Effector memory CD4-positive, alpha-beta T cell (primary cell): ENCODE measurements around the gene XPR1.

Experiments used
- DNase-seq, 3 donors: peaks; one replicate each; pipeline ENCODE4 v3.0.0-alpha.2; 2020
- H3K27ac ChIP-seq: 2 replicates; pipeline ENCODE4 v1.7.0; 2013; ENCODE audit warnings: mild to moderate bottlenecking, low read length, moderate library complexity; ENCODE audit not compliant: insufficient read depth, poor library complexity, severe bottlenecking
- H3K27me3 ChIP-seq: replicated peaks from 2 replicates; pipeline ENCODE4 v1.7.0; 2013; ENCODE audit warnings: mild to moderate bottlenecking, low read length; ENCODE audit not compliant: insufficient read depth, control insufficient read depth, poor library complexity, severe bottlenecking
- H3K36me3 ChIP-seq: 2 replicates; pipeline ENCODE4 v1.7.0; 2013; ENCODE audit warnings: mild to moderate bottlenecking, low read length, moderate library complexity; ENCODE audit not compliant: control insufficient read depth, insufficient read depth
- H3K4me1 ChIP-seq: 2 replicates; pipeline ENCODE4 v1.7.0; 2013; ENCODE audit warnings: low read length, mild to moderate bottlenecking; ENCODE audit not compliant: control insufficient read depth, insufficient read depth, poor library complexity, severe bottlenecking
- H3K4me3 ChIP-seq: 2 replicates; pipeline ENCODE4 v1.7.0; 2013; ENCODE audit warnings: low read length, low read depth, mild to moderate bottlenecking; ENCODE audit not compliant: insufficient read depth, poor library complexity, severe bottlenecking
- H3K9me3 ChIP-seq: 2 replicates; pipeline ENCODE4 v1.7.0; 2013; ENCODE audit warnings: mild to moderate bottlenecking, low read length, moderate library complexity; ENCODE audit not compliant: control insufficient read depth

The XPR1 gene

DNA sequence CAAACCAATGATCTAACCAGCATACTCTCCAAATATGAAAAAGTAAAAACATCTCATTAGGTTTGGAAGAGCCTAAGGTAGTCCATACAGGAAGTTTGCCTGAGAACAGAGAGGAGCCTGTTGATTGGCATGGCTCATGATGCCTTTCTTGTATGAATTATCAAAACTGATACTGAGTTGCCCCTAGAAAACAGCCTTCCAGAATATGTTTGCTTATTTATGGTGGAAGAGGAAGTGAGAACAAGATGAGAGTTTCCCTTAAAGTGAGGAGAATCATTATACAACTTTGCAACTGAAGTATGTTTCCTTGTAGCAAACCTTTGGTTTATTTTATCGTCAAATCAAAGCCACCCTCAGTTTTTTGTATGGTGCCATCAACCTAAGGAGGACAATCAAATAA lies 257.0 kb downstream of the XPR1 start:
- no peaks in the 10 kb centered on the region for H3K27me3 ChIP-seq
- DNase-seq = no peak
- H3K36me3 ChIP-seq = no peaks in the 10 kb centered on the region
- no peak overlapping the region for H3K27ac ChIP-seq
- H3K4me1 ChIP-seq = no peaks in the 10 kb centered on the region
- H3K4me3 ChIP-seq = no peak overlapping the region
- no peaks in the 10 kb centered on the region for H3K9me3 ChIP-seq

DNA sequence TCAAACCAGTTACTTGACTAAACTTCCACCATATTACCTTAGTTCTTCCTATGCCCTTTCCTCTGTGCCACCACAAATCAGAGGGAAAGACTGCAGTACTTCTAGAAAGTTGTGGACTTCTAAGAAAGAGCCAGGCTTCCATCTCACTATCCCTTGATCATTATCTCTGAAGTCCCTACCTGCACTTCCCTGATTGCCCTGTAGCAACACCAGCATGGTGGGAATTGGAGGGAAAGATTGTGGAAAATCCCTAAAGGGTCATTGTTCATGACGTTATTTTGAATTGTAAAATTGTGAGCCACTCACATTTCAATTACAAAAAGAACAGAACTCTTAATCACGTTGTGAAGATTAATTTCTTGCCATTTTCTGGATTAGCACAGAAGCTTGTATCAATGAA lies 257.5 kb downstream of the XPR1 start:
- H3K27me3 ChIP-seq = no peaks in the 10 kb centered on the region

DNA sequence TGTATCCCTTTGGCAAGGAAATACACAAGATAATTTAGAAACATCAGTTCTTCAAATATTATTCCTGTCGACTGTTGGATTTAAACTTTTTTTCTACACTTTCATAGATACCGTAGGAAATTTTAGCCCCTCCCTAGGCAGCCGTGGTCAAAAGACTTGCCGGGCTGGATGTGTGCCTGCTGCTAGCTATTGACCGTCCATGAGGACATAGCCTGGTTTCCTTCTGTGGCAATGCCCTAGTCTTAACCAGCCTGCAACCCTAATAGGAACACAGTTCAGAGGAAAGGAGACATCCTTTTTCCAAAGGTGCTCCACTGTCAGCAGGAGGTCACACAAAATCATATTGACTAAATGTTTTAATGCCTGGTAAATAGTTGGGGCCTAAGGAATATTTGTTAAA lies 260.4 kb downstream of the XPR1 start:
- DNase-seq = no peak
- Histone ChIP-seq H3K4me3 (no peak overlapping the region), H3K27ac (no peak overlapping the region), H3K9me3 (no peaks in the 10 kb centered on the region), H3K4me1 (no peaks in the 10 kb centered on the region), H3K36me3 (no peaks in the 10 kb centered on the region), H3K27me3 (no peaks in the 10 kb centered on the region)

More for the DNA sequence above, 257.5 kb downstream of the XPR1 start:
- H3K9me3 ChIP-seq = no peaks in the 10 kb centered on the region
- no peak for DNase-seq
- H3K27ac ChIP-seq = no peak overlapping the region
- H3K36me3 ChIP-seq = no peaks in the 10 kb centered on the region
- no peak overlapping the region for H3K4me3 ChIP-seq
- no peaks in the 10 kb centered on the region for H3K4me1 ChIP-seq

DNA sequence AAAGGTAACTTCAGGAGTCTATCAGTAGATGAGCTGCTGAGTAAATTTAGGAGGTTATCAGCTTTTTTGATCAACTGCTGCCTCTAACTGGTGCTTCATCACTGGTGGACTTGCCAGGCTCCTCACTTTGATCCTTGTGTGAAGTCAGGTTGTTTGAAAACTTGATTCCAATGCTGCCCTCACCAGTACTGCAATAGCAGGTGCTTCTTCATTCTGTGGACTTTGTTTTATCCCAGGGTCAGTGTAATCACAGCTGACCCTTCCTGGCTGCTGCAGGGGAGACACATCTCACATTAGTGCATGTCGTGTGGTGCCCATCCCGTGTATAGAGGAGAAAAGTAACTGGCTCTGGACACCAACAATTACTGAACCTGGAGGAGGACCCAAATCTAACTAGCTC lies 260.9 kb downstream of the XPR1 start:
- H3K9me3 ChIP-seq = no peaks in the 10 kb centered on the region
- no peak overlapping the region for H3K27ac ChIP-seq
- no peak overlapping the region for H3K4me3 ChIP-seq
- H3K27me3 ChIP-seq = no peaks in the 10 kb centered on the region
- no peaks in the 10 kb centered on the region for H3K36me3 ChIP-seq
- no peak for DNase-seq
- no peaks in the 10 kb centered on the region for H3K4me1 ChIP-seq

DNA sequence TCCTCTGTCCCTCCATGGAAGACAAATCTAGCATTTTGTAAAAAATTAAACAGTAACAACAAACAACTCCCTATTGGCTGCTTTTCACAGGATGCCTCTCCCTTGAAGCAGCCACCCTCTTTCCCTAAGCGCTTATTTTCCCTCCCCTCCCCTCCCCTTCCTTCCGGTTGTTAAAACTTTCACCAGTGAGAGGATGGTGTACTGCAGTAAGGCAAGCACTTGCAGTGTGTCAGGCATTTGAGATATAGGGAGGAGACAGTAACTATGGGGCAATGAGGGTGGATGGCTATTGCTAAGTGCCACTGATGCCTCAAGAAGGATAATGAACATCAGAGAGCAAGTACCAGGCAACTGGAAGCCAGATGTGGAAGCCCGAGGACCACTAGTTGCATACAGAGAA lies 261.8 kb downstream of the XPR1 start:
- no peaks in the 10 kb centered on the region for H3K9me3 ChIP-seq
- no peak overlapping the region for H3K27ac ChIP-seq
- H3K27me3 ChIP-seq = no peaks in the 10 kb centered on the region
- H3K4me3 ChIP-seq = no peak overlapping the region
- H3K36me3 ChIP-seq = no peaks in the 10 kb centered on the region
- DNase-seq = no peak
- H3K4me1 ChIP-seq = no peaks in the 10 kb centered on the region

DNA sequence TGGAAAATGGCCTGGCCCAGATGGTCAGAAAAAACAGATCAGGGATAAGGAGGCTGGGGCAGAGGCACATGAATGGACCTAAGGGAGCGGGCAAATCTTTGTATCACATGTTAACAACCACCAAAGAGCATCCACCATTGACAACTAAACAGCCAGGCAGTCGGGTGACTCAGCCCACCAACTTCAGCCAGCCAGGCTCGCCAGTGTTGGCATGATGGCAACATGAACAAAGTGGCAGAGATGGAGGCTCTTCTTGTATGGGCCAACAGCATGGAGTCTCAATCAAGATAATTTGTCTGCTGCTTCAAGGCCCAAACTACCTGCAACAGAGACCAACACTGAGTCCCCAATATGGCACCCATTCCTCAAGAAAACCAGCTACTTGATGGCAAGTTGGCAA lies 264.3 kb downstream of the XPR1 start:
- Histone ChIP-seq H3K36me3 (no peaks in the 10 kb centered on the region), H3K27me3 (no peaks in the 10 kb centered on the region), H3K27ac (no peak overlapping the region), H3K4me1 (no peaks in the 10 kb centered on the region), H3K9me3 (no peaks in the 10 kb centered on the region), H3K4me3 (no peak overlapping the region)
- DNase-seq = no peak

DNA sequence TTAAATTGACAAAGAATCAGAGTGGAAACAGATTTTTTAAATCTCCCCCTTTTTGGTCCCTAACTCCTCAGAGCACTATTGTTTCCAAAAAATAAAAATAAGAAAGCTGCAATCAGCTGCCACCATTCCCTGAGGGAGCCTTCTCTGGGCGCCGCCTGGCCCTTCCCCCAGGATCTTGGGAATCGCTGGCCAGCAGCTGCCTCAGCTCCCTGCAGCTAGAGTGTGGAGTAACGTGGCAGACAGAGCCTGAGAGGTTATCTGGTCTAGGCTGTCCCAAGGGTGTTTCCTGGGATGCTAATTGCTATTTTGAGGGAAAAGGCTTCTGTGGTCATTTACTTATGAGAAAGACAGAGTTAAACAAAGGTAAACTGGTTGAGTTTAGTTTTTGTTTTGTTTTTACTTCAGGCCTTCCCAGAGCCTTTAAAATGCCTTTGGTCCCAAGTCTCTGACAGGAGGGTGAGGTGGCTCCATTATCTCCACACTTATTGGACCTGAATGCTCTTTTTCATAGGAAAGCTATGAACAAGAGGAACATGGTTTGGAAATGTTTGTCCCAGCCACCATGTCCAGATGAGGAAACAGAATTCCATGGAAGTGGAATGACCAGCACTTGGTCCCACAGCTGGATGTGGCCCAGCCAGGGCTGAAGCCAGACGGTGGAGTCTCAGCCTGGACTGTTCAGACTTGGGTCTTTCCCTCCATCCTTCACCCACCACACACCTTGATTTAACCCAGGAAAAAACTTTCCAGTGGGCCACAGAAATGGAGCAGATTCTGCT lies 266.8 kb downstream of the XPR1 start:
- Histone ChIP-seq H3K4me1 (no peaks in the 10 kb centered on the region), H3K27ac (no peak overlapping the region), H3K27me3 (no peaks in the 10 kb centered on the region), H3K4me3 (no peak overlapping the region), H3K9me3 (no peaks in the 10 kb centered on the region), H3K36me3 (no peaks in the 10 kb centered on the region)
- no peak for DNase-seq

DNA sequence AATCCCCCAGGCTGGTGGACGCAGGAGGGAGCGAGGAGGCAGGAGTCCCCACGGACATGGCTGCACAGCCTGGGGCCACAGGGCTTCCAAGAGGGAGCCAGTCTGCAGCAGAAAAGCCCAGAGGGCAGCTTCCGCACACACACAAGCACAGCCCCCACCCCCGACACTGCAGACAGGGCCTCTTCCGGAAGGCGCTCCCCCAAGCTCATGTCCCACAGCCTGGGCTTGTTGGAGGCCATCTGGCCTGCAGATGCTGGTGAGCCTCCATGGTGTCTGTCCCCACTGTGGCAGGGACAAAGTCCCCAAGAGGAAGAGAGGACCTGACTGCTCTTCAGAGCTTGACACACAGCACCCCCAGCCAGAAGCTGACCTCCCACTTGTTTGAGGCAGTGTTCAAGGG lies 267.4 kb downstream of the XPR1 start:
- no peak for DNase-seq
- no peaks in the 10 kb centered on the region for H3K9me3 ChIP-seq
- no peaks in the 10 kb centered on the region for H3K36me3 ChIP-seq
- no peaks in the 10 kb centered on the region for H3K27me3 ChIP-seq
- no peaks in the 10 kb centered on the region for H3K4me1 ChIP-seq
- H3K4me3 ChIP-seq = no peak overlapping the region
- H3K27ac ChIP-seq = no peak overlapping the region

DNA sequence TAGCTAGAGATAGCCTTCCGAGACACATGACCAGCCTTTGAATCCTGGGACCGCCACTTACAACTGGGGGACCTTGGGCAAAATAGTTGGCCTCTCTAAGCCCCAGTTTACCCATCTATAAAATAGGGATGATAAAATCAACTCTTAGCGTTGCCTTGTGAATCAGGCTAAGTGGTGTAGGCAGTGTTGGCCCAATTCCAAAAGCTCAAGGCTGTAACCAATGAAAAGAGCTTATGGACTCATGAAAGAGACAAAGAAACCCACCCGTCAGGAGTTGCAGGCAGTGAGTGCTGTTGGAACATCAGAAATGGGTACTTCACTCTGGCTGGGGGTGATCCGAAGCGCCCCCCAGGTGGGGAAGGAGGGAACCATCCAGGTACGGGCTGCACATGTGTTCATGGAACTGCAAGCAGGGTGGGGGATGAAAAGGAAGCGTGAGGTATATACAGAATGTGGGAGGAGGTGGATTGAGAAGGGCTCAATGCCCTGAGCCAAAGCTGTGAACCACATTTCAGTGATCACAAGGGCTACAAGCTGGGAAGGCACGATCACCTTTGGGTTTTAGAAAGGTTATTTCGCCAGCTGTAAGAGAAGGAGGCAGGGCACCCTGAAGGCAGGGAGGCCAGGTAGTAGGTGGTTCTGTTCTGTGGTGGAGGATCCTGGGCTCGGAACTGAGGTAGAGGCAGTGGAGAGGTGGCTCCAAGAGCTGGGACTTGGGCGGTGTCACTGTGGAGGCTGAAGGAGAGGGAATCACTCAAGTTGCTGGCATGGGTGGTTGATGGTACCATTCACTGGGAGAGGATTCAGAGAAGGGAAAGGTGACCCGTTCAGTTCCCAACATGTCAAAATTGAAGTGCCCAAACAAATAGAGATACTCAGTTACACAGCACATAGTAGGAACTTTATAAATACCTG lies 269.5 kb downstream of the XPR1 start:
- no peaks in the 10 kb centered on the region for H3K9me3 ChIP-seq
- no peaks in the 10 kb centered on the region for H3K27me3 ChIP-seq
- H3K4me3 ChIP-seq = no peak overlapping the region
- H3K36me3 ChIP-seq = no peaks in the 10 kb centered on the region
- H3K27ac ChIP-seq = no peak overlapping the region
- no peaks in the 10 kb centered on the region for H3K4me1 ChIP-seq
- DNase-seq = no peak

DNA sequence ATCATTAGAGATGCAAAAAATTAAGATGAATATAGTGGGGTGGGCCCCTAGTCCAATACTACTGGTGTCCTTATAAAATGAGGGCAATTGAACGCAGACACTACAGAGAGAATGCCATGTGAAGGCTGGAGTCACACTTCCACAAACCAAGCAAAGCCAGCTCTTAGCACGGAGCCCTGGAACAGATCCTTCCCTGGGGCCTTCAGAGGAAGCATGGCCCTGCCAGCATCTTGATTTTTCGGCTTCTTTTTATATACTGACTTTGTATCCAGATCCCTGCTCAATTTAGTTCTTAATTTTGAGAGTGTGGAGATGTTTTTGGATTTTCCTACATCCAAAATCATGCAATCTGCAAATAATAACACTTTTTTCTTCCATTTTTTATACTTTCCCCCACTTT lies 270.7 kb downstream of the XPR1 start:
- Histone ChIP-seq H3K9me3 (no peaks in the 10 kb centered on the region), H3K36me3 (no peaks in the 10 kb centered on the region), H3K4me3 (no peak overlapping the region), H3K4me1 (no peaks in the 10 kb centered on the region), H3K27me3 (no peaks in the 10 kb centered on the region), H3K27ac (no peak overlapping the region)
- no peak for DNase-seq
